GM12878 (cell line): ENCODE data around the gene BRICD5.

Experiments
- ATF3 ChIP-seq: IDR thresholded peaks from 2 replicates; pipeline ENCODE4 v1.6.1; 2011; ENCODE audit warnings: low read depth, mild to moderate bottlenecking, low read length, moderate library complexity, borderline replicate concordance; ENCODE audit errors: extremely low read depth
- CTCF ChIP-seq, 3 experiments: IDR thresholded peaks in 2 of 3; conservative IDR thresholded peaks in 1 of 3; 2 replicates each; pipeline ENCODE4 v1.5.1; 2011; ENCODE audit warnings: low read depth in 3 of 3, low read length in 3 of 3, mild to moderate bottlenecking in 3 of 3, control low read depth in 2 of 3, moderate library complexity in 2 of 3, inconsistent platforms in 1 of 3, mixed read lengths in 1 of 3; ENCODE audit not compliant: control insufficient read depth in 2 of 3, insufficient read depth in 1 of 3; ENCODE audit errors: extremely low read depth in 1 of 3
- EGR1 ChIP-seq, 2 experiments: IDR thresholded peaks; 1 replicate in 1 of 2; 2 replicates in 1 of 2; pipeline ENCODE4 v1.6.1; 2011 to 2012; ENCODE audit warnings: low read depth in 2 of 2, low read length in 2 of 2, borderline replicate concordance in 1 of 2, mild to moderate bottlenecking in 1 of 2, moderate library complexity in 1 of 2
- ESRRA ChIP-seq: IDR thresholded peaks from 2 replicates; pipeline ENCODE4 v1.6.1; 2012; ENCODE audit warnings: mild to moderate bottlenecking, low read length, improper control_type of control experiment
- EZH2 ChIP-seq: IDR thresholded peaks from 2 replicates; pipeline ENCODE4 v1.6.1; 2012; ENCODE audit warnings: low read depth, mild to moderate bottlenecking, control low read depth, inconsistent platforms, low read length, borderline replicate concordance; ENCODE audit not compliant: control insufficient read depth
- MAX ChIP-seq: IDR thresholded peaks from 2 replicates; pipeline ENCODE4 v1.6.1; 2012; ENCODE audit warnings: low read depth, low read length, improper control_type of control experiment
- POLR2AphosphoS5 ChIP-seq: IDR thresholded peaks from 2 replicates; pipeline ENCODE4 v1.6.1; 2011; ENCODE audit warnings: mild to moderate bottlenecking, low read length, inconsistent platforms
- RB1 ChIP-seq: fragments of 450-650 bp; formaldehyde crosslinking; IDR thresholded peaks from 2 replicates; pipeline ENCODE4 v1.6.1; 2017; ENCODE audit warnings: mild to moderate bottlenecking, borderline replicate concordance
- SMC3 ChIP-seq: IDR thresholded peaks from 2 replicates; pipeline ENCODE4 v1.6.1; 2011; ENCODE audit warnings: low read length, improper control_type of control experiment, borderline replicate concordance
- SREBF2 ChIP-seq: IDR thresholded peaks from 2 replicates; pipeline ENCODE4 v1.6.1; 2012; ENCODE audit warnings: mild to moderate bottlenecking, low read length
- SRF ChIP-seq, 2 experiments: IDR thresholded peaks; 2 replicates each; pipeline ENCODE4 v1.6.1; 2011; ENCODE audit warnings: low read depth in 2 of 2, low read length in 2 of 2, mild to moderate bottlenecking in 1 of 2, moderate library complexity in 1 of 2
- ZBTB11 ChIP-seq: fragments of 450-650 bp; formaldehyde crosslinking; IDR thresholded peaks from 2 replicates; pipeline ENCODE4 v1.5.0; 2022; ENCODE audit warnings: mild to moderate bottlenecking, missing genetic modification characterization
- ZBTB4 ChIP-seq: fragments of 450-650 bp; formaldehyde crosslinking; IDR thresholded peaks from 2 replicates; pipeline ENCODE4 v1.4.0; 2022; ENCODE audit warnings: mild to moderate bottlenecking, moderate library complexity

- no peak for TF ChIP-seq CTCF (IDR thresholded peaks at IDR 0.05 in 2 of 3, conservative IDR thresholded peaks at IDR 0.05 in 1 of 3; ENCODE audit: control insufficient read depth in 2 of 3, extremely low read depth in 1 of 3, insufficient read depth in 1 of 3, low read depth in 3 of 3, low read length in 3 of 3)
- TF ChIP-seq POLR2AphosphoS5, result no peak
- TF ChIP-seq EGR1 (IDR thresholded peaks at IDR 0.05; ENCODE audit: borderline replicate concordance in 1 of 2, low read depth in 2 of 2, low read length in 2 of 2), result no peak
- no peak for TF ChIP-seq SREBF2
- no peak for TF ChIP-seq ZBTB4 (CRISPR knock-in tag)
- TF ChIP-seq ZBTB11 (CRISPR knock-in tag), result no peak
- no peak for TF ChIP-seq EZH2
- TF ChIP-seq SRF (IDR thresholded peaks at IDR 0.05; ENCODE audit: low read depth in 2 of 2, low read length in 2 of 2), result no peak
- no peak for TF ChIP-seq MAX
- no peak for TF ChIP-seq ESRRA
- TF ChIP-seq RB1, result no peak
- TF ChIP-seq ATF3, result no peak
- TF ChIP-seq SMC3, result no peak
These were observed 37.9 kb downstream of the BRICD5 start for GRCh38 chr16:2172688-2173335.
